ENCODE data around the gene JMY.

Gene JMY

GRCh38 chr5:79263290-79263689 lies 27.4 kb downstream of the JMY start:
- no peak for TF ChIP-seq CTCF (IDR thresholded peaks at IDR 0.05; ENCODE audit: insufficient read depth, missing control alignments)
- FAIRE-seq (no peak), DNase-seq (ENCODE audit: insufficient read length, low spot score) (no peak)

GRCh38 chr5:79267180-79267579 lies 31.2 kb downstream of the JMY start:
- no peak for FAIRE-seq
- TF ChIP-seq CTCF (IDR thresholded peaks at IDR 0.05; ENCODE audit: insufficient read depth, missing control alignments) = no peak
- no peak for DNase-seq (ENCODE audit: insufficient read length, low spot score)

- no peak for DNase-seq (ENCODE audit: insufficient read length, low spot score)
- no peak for FAIRE-seq
Observed at GRCh38 chr5:79269733-79270166, 33.8 kb downstream of the JMY start.

GRCh38 chr5:79273341-79273740 lies 37.4 kb downstream of the JMY start:
- no peak for FAIRE-seq

More at GRCh38 chr5:79269733-79270166, 33.8 kb downstream of the JMY start:
- no peak for TF ChIP-seq CTCF (IDR thresholded peaks at IDR 0.05; ENCODE audit: insufficient read depth, missing control alignments)

GRCh38 chr5:79284846-79285245 lies 48.9 kb downstream of the JMY start:
- DNase-seq (ENCODE audit: insufficient read length, low spot score) (no peak), FAIRE-seq (no peak)
- TF ChIP-seq CTCF (IDR thresholded peaks at IDR 0.05; ENCODE audit: insufficient read depth, missing control alignments) = no peak

More at GRCh38 chr5:79273341-79273740, 37.4 kb downstream of the JMY start:
- no peak for TF ChIP-seq CTCF (IDR thresholded peaks at IDR 0.05; ENCODE audit: insufficient read depth, missing control alignments)
- DNase-seq (ENCODE audit: insufficient read length, low spot score) = no peak

- no peak for DNase-seq (ENCODE audit: insufficient read length, low spot score)
- no peak for FAIRE-seq
- no peak for TF ChIP-seq CTCF (IDR thresholded peaks at IDR 0.05; ENCODE audit: insufficient read depth, missing control alignments)
Observed at GRCh38 chr5:79285285-79285684, 49.4 kb downstream of the JMY start.

GRCh38 chr5:79285833-79286232 lies 49.9 kb downstream of the JMY start:
- no peak for DNase-seq (ENCODE audit: insufficient read length, low spot score)
- no peak for TF ChIP-seq CTCF (IDR thresholded peaks at IDR 0.05; ENCODE audit: insufficient read depth, missing control alignments)
- FAIRE-seq = no peak
